B cell (primary cell): ENCODE results near the gene TSPAN16.
"Not testable (repeated sequence)": the region's sequence is repeated elsewhere in the genome, so short reads cannot be mapped to it uniquely, and the experiment has no call there.

Experiments used
- EZH2 ChIP-seq: IDR thresholded peaks from 2 replicates; pipeline ENCODE4 v1.6.1; 2012; ENCODE audit warnings: borderline replicate concordance, low read depth, mild to moderate bottlenecking, moderate library complexity, low read length; ENCODE audit not compliant: insufficient read depth, poor library complexity, severe bottlenecking
- TF ChIP-seq, protein P1 (sequence below): fragments of 200-600 bp; IDR thresholded peaks from one replicate; pipeline ENCODE4 v1.8.0; 2022; ENCODE audit warnings: antibody characterized with exemption, mild to moderate bottlenecking

GRCh38 chr19:11354102-11354501 is 58.1 kb downstream of the TSPAN16 start:
- TF ChIP-seq EZH2: not testable (repeated sequence)
- TF ChIP-seq, protein P1, sequence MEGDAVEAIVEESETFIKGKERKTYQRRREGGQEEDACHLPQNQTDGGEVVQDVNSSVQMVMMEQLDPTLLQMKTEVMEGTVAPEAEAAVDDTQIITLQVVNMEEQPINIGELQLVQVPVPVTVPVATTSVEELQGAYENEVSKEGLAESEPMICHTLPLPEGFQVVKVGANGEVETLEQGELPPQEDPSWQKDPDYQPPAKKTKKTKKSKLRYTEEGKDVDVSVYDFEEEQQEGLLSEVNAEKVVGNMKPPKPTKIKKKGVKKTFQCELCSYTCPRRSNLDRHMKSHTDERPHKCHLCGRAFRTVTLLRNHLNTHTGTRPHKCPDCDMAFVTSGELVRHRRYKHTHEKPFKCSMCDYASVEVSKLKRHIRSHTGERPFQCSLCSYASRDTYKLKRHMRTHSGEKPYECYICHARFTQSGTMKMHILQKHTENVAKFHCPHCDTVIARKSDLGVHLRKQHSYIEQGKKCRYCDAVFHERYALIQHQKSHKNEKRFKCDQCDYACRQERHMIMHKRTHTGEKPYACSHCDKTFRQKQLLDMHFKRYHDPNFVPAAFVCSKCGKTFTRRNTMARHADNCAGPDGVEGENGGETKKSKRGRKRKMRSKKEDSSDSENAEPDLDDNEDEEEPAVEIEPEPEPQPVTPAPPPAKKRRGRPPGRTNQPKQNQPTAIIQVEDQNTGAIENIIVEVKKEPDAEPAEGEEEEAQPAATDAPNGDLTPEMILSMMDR: not testable (repeated sequence)
